IMR-90 (cell line): ENCODE measurements around the gene EEF1G. TPM values are rescaled to one million over a fixed set of nuclear protein-coding genes. Genes with fewer than 3 reads are reported as not detected.

Source experiments
- ATAC-seq: fragments of 200-7000 bp; cut with Tn5 transposase; 2 replicates; pipeline ENCODE4 v1.9.1; 2020; ENCODE audit warnings: low read depth, mild to moderate bottlenecking, moderate library complexity
- BruUV-seq: library from RNA; stranded (reverse); fragments of 400-500 nt; replicated peaks from 2 replicates; lab custom pipeline; 2021; lab: Mats Ljungman, UMichigan
- CTCF ChIA-PET: fragments of 300-600 bp; formaldehyde crosslinking; extraction: SDS; loops from one replicate; lab custom pipeline; 2021; ENCODE audit warnings: antibody characterized with exemption; lab: Yijun Ruan, JAX
- POLR2A ChIA-PET: fragments of 300-600 bp; sonication (Branson Sonifier 250); formaldehyde crosslinking; loops from one replicate; lab custom pipeline; 2022; ENCODE audit warnings: antibody characterized with exemption; ENCODE audit not compliant: unreplicated experiment; lab: Charles Lee
- DNase-seq: peaks from one replicate; pipeline ENCODE4 v3.0.0; 2013
- H2AFZ ChIP-seq: replicated peaks from 2 replicates; pipeline ENCODE3; 2013; ENCODE audit warnings: low read length, mild to moderate bottlenecking; ENCODE audit not compliant: poor library complexity
- H2AK5ac ChIP-seq: 2 replicates; pipeline ENCODE4 v1.6.1; 2013; ENCODE audit warnings: low read depth, low read length, inconsistent platforms
- H2AK9ac ChIP-seq: replicated peaks from 2 replicates; pipeline ENCODE3; 2013; ENCODE audit warnings: mild to moderate bottlenecking, low read depth, low read length, moderate library complexity; ENCODE audit not compliant: poor library complexity
- H2BK120ac ChIP-seq: 2 replicates; pipeline ENCODE4 v1.6.1; 2013; ENCODE audit warnings: low read depth, low read length, inconsistent platforms
- H2BK15ac ChIP-seq: 3 replicates; pipeline ENCODE4 v1.6.1; 2013; ENCODE audit warnings: low read depth, low read length, inconsistent platforms
- H2BK20ac ChIP-seq: 2 replicates; pipeline ENCODE4 v1.6.1; 2013; ENCODE audit warnings: low read depth, mild to moderate bottlenecking, inconsistent platforms, low read length, moderate library complexity
- H2BK5ac ChIP-seq: 2 replicates; pipeline ENCODE4 v1.6.1; 2013; ENCODE audit warnings: mild to moderate bottlenecking, low read depth, low read length, inconsistent platforms; ENCODE audit not compliant: poor library complexity, severe bottlenecking
- H3K14ac ChIP-seq: replicated peaks from 2 replicates; pipeline ENCODE4 v1.6.1; 2013; ENCODE audit warnings: low read depth, low read length, inconsistent platforms
- H3K18ac ChIP-seq: 2 replicates; pipeline ENCODE4 v1.6.1; 2013; ENCODE audit warnings: low read depth, low read length, control low read depth
- H3K23ac ChIP-seq: 2 replicates; pipeline ENCODE4 v1.6.1; 2013; ENCODE audit warnings: low read depth, low read length, inconsistent platforms
- H3K27ac ChIP-seq: 2 replicates; pipeline ENCODE4 v1.5.1; 2013; ENCODE audit warnings: mild to moderate bottlenecking, control low read depth, low read length; ENCODE audit not compliant: insufficient read depth
- H3K27me3 ChIP-seq: 2 replicates; pipeline ENCODE4 v1.6.1; 2013; ENCODE audit warnings: low read length; ENCODE audit not compliant: control insufficient read depth, insufficient read depth
- H3K36me3 ChIP-seq: 2 replicates; pipeline ENCODE4 v1.6.1; 2013; ENCODE audit warnings: low read length, mixed read lengths; ENCODE audit not compliant: control insufficient read depth, insufficient read depth
- H3K4ac ChIP-seq: 2 replicates; pipeline ENCODE4 v1.6.1; 2013; ENCODE audit warnings: low read depth, low read length, inconsistent platforms
- H3K4me1 ChIP-seq: 2 replicates; pipeline ENCODE4 v1.6.1; 2013; ENCODE audit warnings: low read length, mixed read lengths; ENCODE audit not compliant: control insufficient read depth, insufficient read depth
- H3K4me2 ChIP-seq: 2 replicates; pipeline ENCODE4 v1.6.1; 2013; ENCODE audit warnings: low read depth, mild to moderate bottlenecking, control low read depth, low read length, moderate library complexity
- H3K4me3 ChIP-seq: 2 replicates; pipeline ENCODE4 v1.5.1; 2013; ENCODE audit warnings: low read depth, mild to moderate bottlenecking, control low read depth, low read length, moderate library complexity; ENCODE audit not compliant: insufficient read depth
- H3K56ac ChIP-seq: 2 replicates; pipeline ENCODE4 v1.6.1; 2013; ENCODE audit warnings: low read length, inconsistent platforms; ENCODE audit not compliant: insufficient read depth; ENCODE audit errors: extremely low read depth
- H3K79me1 ChIP-seq, 2 experiments: 2 replicates each; pipeline ENCODE4 v1.6.1; 2013; ENCODE audit warnings: low read length in 2 of 2, inconsistent platforms in 1 of 2, low read depth in 1 of 2
- H3K9ac ChIP-seq: 2 replicates; pipeline ENCODE4 v1.6.1; 2013; ENCODE audit warnings: low read depth, low read length, control low read depth
- H3K9me1 ChIP-seq: 2 replicates; pipeline ENCODE4 v1.6.1; 2013; ENCODE audit warnings: low read length, inconsistent platforms; ENCODE audit not compliant: insufficient read depth
- H3K9me3 ChIP-seq: 2 replicates; pipeline ENCODE4 v1.6.1; 2013; ENCODE audit warnings: low read length; ENCODE audit not compliant: control insufficient read depth, insufficient read depth
- H4K20me1 ChIP-seq: 2 replicates; pipeline ENCODE4 v1.6.1; 2013; ENCODE audit warnings: low read length, inconsistent platforms; ENCODE audit not compliant: insufficient read depth
- H4K5ac ChIP-seq: 2 replicates; pipeline ENCODE4 v1.6.1; 2013; ENCODE audit warnings: mild to moderate bottlenecking, low read depth, low read length, control low read depth
- H4K8ac ChIP-seq, 2 experiments: 2 replicates each; pipeline ENCODE4 v1.6.1; 2013; ENCODE audit warnings: low read depth in 2 of 2, low read length in 2 of 2, control low read depth in 1 of 2, inconsistent platforms in 1 of 2
- H4K91ac ChIP-seq: 2 replicates; pipeline ENCODE4 v1.6.1; 2013; ENCODE audit warnings: low read depth, low read length, inconsistent platforms; ENCODE audit not compliant: insufficient read depth
- BHLHE40 ChIP-seq: fragments of 150-350 bp; IDR thresholded peaks from 2 replicates; pipeline ENCODE4 v1.6.1; 2016; ENCODE audit warnings: mild to moderate bottlenecking, low read depth, low read length
- CHD1 ChIP-seq: IDR thresholded peaks from 2 replicates; pipeline ENCODE4 v1.6.1; 2012; ENCODE audit warnings: low read depth, low read length, improper control_type of control experiment
- CTCF ChIP-seq: conservative IDR thresholded peaks from 2 replicates; pipeline ENCODE4 v1.5.1; 2012; ENCODE audit warnings: mild to moderate bottlenecking, low read depth, low read length, improper control_type of control experiment
- WGBS, 2 experiments: methylation state at CpG; one replicate each; pipeline versions ENCODE4 v1.1.5 to v1.1.7; 2013; ENCODE audit warnings: missing lambda C conversion rate in 2 of 2; ENCODE audit not compliant: insufficient read length in 1 of 2; ENCODE audit errors: extremely low coverage in 2 of 2; 5-methylcytosine and 5-hydroxymethylcytosine counted together
- dilution Hi-C: fragments of 300-500 bp; cut with HindIII; formaldehyde crosslinking; loops from one replicate; pipeline ENCODE4 v1.14.3; 2018; ENCODE audit warnings: low sequenced_read_pairs; ENCODE audit not compliant: unreplicated experiment
- in situ Hi-C: fragments of 300-500 bp; cut with MboI; formaldehyde crosslinking; loops from 3 replicates; pipeline ENCODE4 v1.14.3; 2019; ENCODE audit warnings: low sequenced_read_pairs, inconsistent platforms, mixed read lengths
- intact Hi-C: fragments of 100-400 bp; cut with micrococcal nuclease; formaldehyde crosslinking; loops from 2 replicates; pipeline ENCODE4 v1.10.0; 2022
- polyA plus RNA-seq, 3 experiments: library from polyadenylated mRNA; depleted of rRNA; stranded (reverse); fragments of >200 nt; gene quantifications; 2 replicates each; pipeline ENCODE4 v1.2.3, GENCODE V29; 2012; ENCODE audit warnings: low replicate concordance in 1 of 3
- total RNA-seq: library from RNA; depleted of rRNA; stranded (reverse); fragments of >200 nt; gene quantifications from 2 replicates; pipeline ENCODE4 v1.2.3, GENCODE V29; 2012

The EEF1G gene
- total and polyA plus RNA-seq, 2 of the 4 experiments (the other 2 are of a cell fraction) = 1,684 to 1,857 TPM

DNA sequence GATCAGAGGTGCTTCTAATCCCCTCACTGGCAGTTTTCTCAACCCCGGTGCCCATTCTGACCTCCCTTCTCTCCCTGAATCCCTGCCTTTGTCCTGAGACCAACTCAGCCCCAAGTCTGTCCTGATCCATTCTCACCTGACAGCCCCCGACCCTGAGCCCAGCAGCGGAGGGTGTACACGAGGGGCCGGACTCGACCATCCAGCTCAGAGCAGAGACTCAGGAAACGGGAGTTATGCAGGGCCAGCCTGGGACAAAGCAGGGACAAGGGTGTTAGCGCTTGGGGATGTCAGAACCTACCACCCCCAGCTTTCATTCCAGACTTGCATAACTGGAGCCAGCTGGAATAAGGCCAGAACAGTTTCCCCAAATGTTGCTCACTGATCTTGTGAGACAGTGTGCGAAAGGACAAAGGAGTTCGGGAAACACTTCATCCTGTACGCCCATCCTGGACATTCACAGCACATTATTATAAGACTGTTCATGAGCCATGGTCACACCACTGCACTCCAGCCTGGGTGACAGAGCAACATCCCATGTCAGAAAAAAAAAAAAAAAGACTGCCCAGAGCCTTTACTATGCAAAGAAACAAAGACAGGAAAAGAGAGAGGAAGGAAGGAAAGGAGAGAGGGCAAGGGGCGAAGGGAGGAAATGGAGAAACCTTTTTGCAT is 3.5 kb upstream of the EEF1G start:
- Histone ChIP-seq H3K4me1 (peaks cover 11% of the 10 kb centered on the region), H3K56ac (no peak overlapping the region), H2BK5ac (no peak overlapping the region), H3K27ac (no peak overlapping the region), H3K79me1 (peaks cover 10 to 50% of the 10 kb centered on the region in 2 experiments; a peak in 3 of 4 replicates), H3K36me3 (peaks cover 37% of the 10 kb centered on the region), H3K4me2 (no peak overlapping the region), H2AK5ac (peak overlapping the region; percentile 26; the same call in 1 of the 2 replicates), H4K20me1 (peaks cover 11% of the 10 kb centered on the region), H3K9me3 (no peaks in the 10 kb centered on the region), H2AFZ (peak overlapping the region; percentile 21), H4K91ac (no peak overlapping the region), H2BK15ac (no peak overlapping the region), H3K27me3 (no peaks in the 10 kb centered on the region), H2BK120ac (no peak overlapping the region), H3K14ac (no peak overlapping the region), H4K8ac (no peak overlapping the region), H4K5ac (no peak overlapping the region), H3K9me1 (peaks cover 8% of the 10 kb centered on the region), H3K18ac (no peak overlapping the region), H3K4me3 (no peak overlapping the region), H3K23ac (peak overlapping the region; percentile 50; the same call in 1 of the 2 replicates), H2BK20ac (no peak overlapping the region), H3K9ac (no peak overlapping the region), H2AK9ac (peak overlapping the region; percentile 89), H3K4ac (no peak overlapping the region; the same call in 1 of the 2 replicates)
- TF ChIP-seq BHLHE40 (no peak), CTCF (no peak), CHD1 (no peak)
- 87% methylated on average over 3 of the region's 12 CpGs; no CpG with 5 or more reads in 1 of the 2 experiments for WGBS, 2 experiments
- DNase-seq (peak; percentile 26), ATAC-seq (no peak)
- in situ Hi-C loops (no loop called here), dilution Hi-C loops (no loop called here), intact Hi-C loops (no loop called here)
- BruUV-seq = no TSS peak
- ChIA-PET POLR2A (interaction anchor here (0.7 kb wide), 1 partner anchor 34 kb away, joined by 7 read pairs; no protein-coding TSS in a partner anchor), CTCF (interaction anchor here (1.4 kb wide), 1 partner anchor 14 kb away, joined by 3 read pairs; the partner anchor contains the start of gene TUT1)
